Heart left ventricle (tissue), 13 donors: ENCODE results near the gene FREM3.

Source experiments
- CTCF ChIP-seq, 12 donors: fragments of 200-600 bp; sonication (generic) in 4 of 12; IDR thresholded peaks; one replicate each; pipeline versions ENCODE4 v1.5.0 to v1.8.0; 2018 to 2022; ENCODE audit warnings: antibody characterized with exemption in 12 of 12, mild to moderate bottlenecking in 5 of 12
- POLR2A ChIP-seq, 2 donors: fragments of 450-650 bp; IDR thresholded peaks; one replicate each; pipeline ENCODE4 v1.6.1; 2017; ENCODE audit warnings: antibody characterized with exemption in 2 of 2, mild to moderate bottlenecking in 2 of 2, moderate library complexity in 2 of 2
- donor health status: ischemic (EF 13 %, LVEDD 7.1; RV severe dilation, severe dysfunction).
- donor health status: DM: no; HTN: yes; CAD: no.
- donor health status: DM: no; HTN: no; CAD: no.
- donor health status: ischemic (EF 25% LVEDD 6.9; RV normal size, moderate dysfunction).
- donor health status: ischemic (EF 25% LVEDD 5.7; RV mildly dilated, moderate dysfunction).
- donor health status: ischemic (EF 35%, LVEDD 5.7; RV mildly dilated, moderate dysfunction).
- donor health status: nonischemic (EF 11% LVEDD 7.7; RV severe dilation, severe dysfunction).
- donor health status: DM: yes; HTN: yes; CAD: no.
- donor health status: PGD.
- donor health status: ischemic (EF 29% LVEDD 5.4; RV normal size, mild dysfunction).
- donor health status: nonischemic (EF 23%, LVEDD 6.1; RV moderate dilation, normal function).

GRCh38 chr4:143713553-143713952 is 13.1 kb upstream of the FREM3 start:
- no peak for TF ChIP-seq CTCF (IDR thresholded peaks at IDR 0.05)
- no peak for TF ChIP-seq POLR2A (IDR thresholded peaks at IDR 0.05)
